HEK293T (cell line): Measurements from ENCODE around the gene KRTAP19-8.

Source experiments
- ARNT ChIP-seq: fragments of 450-650 bp; IDR thresholded peaks from 2 replicates; pipeline ENCODE4 v1.6.1; 2017; ENCODE audit warnings: mild to moderate bottlenecking
- FOXA1 ChIP-seq: fragments of 450-650 bp; IDR thresholded peaks from 2 replicates; pipeline ENCODE4 v1.6.1; 2016; ENCODE audit warnings: mild to moderate bottlenecking
- SP1 ChIP-seq: fragments of 450-650 bp; IDR thresholded peaks from 2 replicates; pipeline ENCODE4 v1.6.1; 2017

- TF ChIP-seq ARNT (no peak), FOXA1 (no peak), SP1 (no peak)
These were observed at the start of gene KRTAP19-8 for GRCh38 chr21:31038376-31038775.
